Mesendoderm (in vitro differentiated cells): Measurements from ENCODE around the gene NXPH4.
A peak's percentile ranks its signal among the peaks of the same experiment; 100 is the strongest.

Experiments used
- DNase-seq: peaks from one replicate; pipeline ENCODE4 v3.0.0; 2013
- H2AK5ac ChIP-seq: 2 replicates; pipeline ENCODE4 v1.6.1; 2013; ENCODE audit warnings: low read length, inconsistent platforms
- H2BK120ac ChIP-seq: 2 replicates; pipeline ENCODE4 v1.6.1; 2013; ENCODE audit warnings: low read depth, mild to moderate bottlenecking, low read length, moderate library complexity, mixed read lengths
- H2BK15ac ChIP-seq: replicated peaks from 2 replicates; pipeline ENCODE4 v1.6.1; 2013; ENCODE audit warnings: low read depth, mild to moderate bottlenecking, moderate library complexity
- H2BK5ac ChIP-seq: 2 replicates; pipeline ENCODE4 v1.6.1; 2013; ENCODE audit warnings: low read length, inconsistent platforms
- H3K18ac ChIP-seq: 2 replicates; pipeline ENCODE4 v1.6.1; 2013; ENCODE audit warnings: mild to moderate bottlenecking, low read length, mixed read lengths
- H3K23ac ChIP-seq: one replicate; pipeline ENCODE4 v1.6.1; 2013; ENCODE audit warnings: low read length
- H3K27ac ChIP-seq: 2 replicates; pipeline ENCODE4 v1.5.1; 2013; ENCODE audit warnings: low read depth, mild to moderate bottlenecking, inconsistent platforms, low read length, moderate library complexity
- H3K27me3 ChIP-seq: 2 replicates; pipeline ENCODE4 v1.6.1; 2013; ENCODE audit warnings: low read length, control low read depth, mild to moderate bottlenecking, inconsistent platforms; ENCODE audit not compliant: insufficient read depth, poor library complexity
- H3K36me3 ChIP-seq: 2 replicates; pipeline ENCODE4 v1.6.1; 2013; ENCODE audit warnings: low read length, inconsistent platforms; ENCODE audit not compliant: control insufficient read depth, insufficient read depth
- H3K4ac ChIP-seq: one replicate; pipeline ENCODE4 v1.6.1; 2013; ENCODE audit warnings: low read depth, mild to moderate bottlenecking, low read length, moderate library complexity
- H3K4me1 ChIP-seq: 2 replicates; pipeline ENCODE4 v1.6.1; 2013; ENCODE audit warnings: low read depth, low read length, inconsistent platforms; ENCODE audit not compliant: control insufficient read depth
- H3K4me2 ChIP-seq: 2 replicates; pipeline ENCODE4 v1.6.1; 2013; ENCODE audit warnings: low read length
- H3K4me3 ChIP-seq: 2 replicates; pipeline ENCODE4 v1.5.1; 2013; ENCODE audit warnings: mild to moderate bottlenecking, low read length
- H3K56ac ChIP-seq: one replicate; pipeline ENCODE4 v1.6.1; 2013; ENCODE audit warnings: low read length
- H3K79me1 ChIP-seq: 2 replicates; pipeline ENCODE4 v1.6.1; 2013; ENCODE audit warnings: low read length, inconsistent platforms
- H3K79me2 ChIP-seq: 2 replicates; pipeline ENCODE4 v1.6.1; 2013; ENCODE audit warnings: mild to moderate bottlenecking, low read length; ENCODE audit not compliant: control insufficient read depth, insufficient read depth
- H3K9ac ChIP-seq: 2 replicates; pipeline ENCODE4 v1.6.1; 2013; ENCODE audit warnings: low read length, inconsistent platforms
- H4K5ac ChIP-seq: one replicate; pipeline ENCODE4 v1.6.1; 2013; ENCODE audit warnings: low read length
- H4K8ac ChIP-seq: one replicate; pipeline ENCODE4 v1.6.1; 2013; ENCODE audit warnings: low read depth, mild to moderate bottlenecking, control low read depth, low read length, moderate library complexity
- WGBS: extraction: QIAGEN DNeasy Blood & Tissue Kit; methylation state at CpG from one replicate; pipeline ENCODE4 v1.1.7; 2013; ENCODE audit warnings: low lambda C conversion rate, missing lambda C conversion rate; ENCODE audit not compliant: insufficient coverage; ENCODE audit errors: extremely low coverage; 5-methylcytosine and 5-hydroxymethylcytosine counted together

Gene NXPH4

DNA sequence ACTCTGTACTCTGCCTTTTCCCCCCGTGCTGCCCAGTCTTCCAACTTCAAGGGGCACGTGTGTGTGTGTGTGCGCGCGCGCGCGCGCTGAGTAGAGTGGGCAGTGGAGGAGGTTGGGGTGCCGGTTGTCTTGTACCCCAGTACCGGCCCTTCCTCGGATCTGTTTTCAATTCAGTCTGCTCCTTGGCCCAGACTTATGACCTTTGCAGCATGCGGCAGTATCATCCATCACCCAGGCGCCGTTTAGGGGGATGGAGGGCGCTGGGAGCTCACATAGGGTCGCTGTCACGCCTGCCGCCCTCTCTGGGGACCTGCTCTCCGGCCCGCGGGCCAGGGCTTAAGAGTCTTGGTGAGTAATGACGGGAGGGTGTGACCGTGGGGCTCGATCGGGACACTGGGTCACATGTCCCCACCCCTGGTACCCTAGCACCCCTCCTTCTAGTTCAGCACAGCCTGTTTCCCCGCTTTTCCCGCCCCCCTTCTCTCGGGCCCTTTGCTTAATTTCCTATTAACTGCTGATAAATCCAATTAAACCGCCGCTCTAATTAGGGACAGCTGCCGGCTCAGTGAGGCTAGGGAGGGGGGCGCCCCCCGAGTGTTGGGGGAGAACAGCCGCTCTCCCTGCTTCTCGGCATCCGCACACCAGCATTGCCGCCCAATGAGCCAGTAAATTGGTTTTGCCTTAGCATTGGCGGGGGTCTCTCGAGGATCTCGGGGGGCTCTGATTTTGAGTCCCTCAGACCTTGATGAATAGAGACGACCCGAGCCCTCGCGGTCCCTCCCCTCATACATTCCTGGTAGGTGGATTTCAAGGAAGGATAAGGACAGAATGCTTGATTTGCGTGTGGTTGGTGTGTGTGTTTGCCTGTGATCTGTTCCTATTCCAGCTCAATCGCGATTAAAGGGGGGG is 25.1 kb downstream of the NXPH4 start:
- no peak overlapping the region for H4K8ac ChIP-seq
- no peak overlapping the region for H3K56ac ChIP-seq
- H3K9ac ChIP-seq, result no peak overlapping the region
- no peak overlapping the region for H3K23ac ChIP-seq
- no peak overlapping the region for H4K5ac ChIP-seq
- no peaks in the 10 kb centered on the region for H3K79me2 ChIP-seq
- no peaks in the 10 kb centered on the region for H3K79me1 ChIP-seq
- no peak overlapping the region for H3K4me3 ChIP-seq
- H3K4ac ChIP-seq, result no peak overlapping the region
- no peak overlapping the region for H3K18ac ChIP-seq
- H2AK5ac ChIP-seq, result no peak overlapping the region
- no peak overlapping the region for H2BK120ac ChIP-seq
- H3K36me3 ChIP-seq, result no peaks in the 10 kb centered on the region
- no peak overlapping the region for H2BK15ac ChIP-seq
- no peak overlapping the region for H2BK5ac ChIP-seq
- WGBS, result no CpG with 5 or more reads among the region's 48 CpGs
- H3K4me1 ChIP-seq, result peaks cover 5% of the 10 kb centered on the region
- no peak overlapping the region for H3K27ac ChIP-seq
- no peak for DNase-seq
- no peak overlapping the region for H3K4me2 ChIP-seq
- peaks cover 38% of the 10 kb centered on the region for H3K27me3 ChIP-seq

DNA sequence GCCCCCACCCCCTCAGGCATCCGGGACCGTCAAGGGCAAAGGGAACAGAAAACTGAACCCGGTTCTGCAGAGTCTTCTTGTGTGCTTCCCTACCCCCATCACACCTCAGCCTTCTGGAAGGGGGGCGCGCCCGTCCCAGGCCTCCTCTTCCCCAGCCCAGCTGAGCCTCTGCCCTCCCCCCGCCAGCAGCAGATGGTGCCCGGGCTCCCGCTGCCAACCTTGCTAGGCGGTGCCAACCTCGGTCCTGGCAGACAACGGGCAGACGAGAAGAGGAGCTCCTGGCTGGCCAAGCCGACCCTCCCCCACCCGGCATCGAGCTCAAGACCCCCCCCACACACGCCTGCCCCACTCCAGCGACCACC is 25.7 kb downstream of the NXPH4 start:
- no peak overlapping the region for H4K8ac ChIP-seq
- H3K9ac ChIP-seq, result no peak overlapping the region
- no peaks in the 10 kb centered on the region for H3K36me3 ChIP-seq
- H3K23ac ChIP-seq, result no peak overlapping the region
- no CpG with 5 or more reads among the region's 18 CpGs for WGBS
- H3K4me2 ChIP-seq, result no peak overlapping the region
- no peak overlapping the region for H4K5ac ChIP-seq
- no peak overlapping the region for H3K27ac ChIP-seq
- H3K27me3 ChIP-seq, result peaks cover 31% of the 10 kb centered on the region
- H3K4me3 ChIP-seq, result no peak overlapping the region
- no peak for DNase-seq
- H3K18ac ChIP-seq, result no peak overlapping the region
- no peak overlapping the region for H2BK15ac ChIP-seq
- no peak overlapping the region for H2AK5ac ChIP-seq
- H3K79me1 ChIP-seq, result no peaks in the 10 kb centered on the region
- H3K4ac ChIP-seq, result no peak overlapping the region
- H3K79me2 ChIP-seq, result no peaks in the 10 kb centered on the region
- no peak overlapping the region for H2BK5ac ChIP-seq
- H3K4me1 ChIP-seq, result peaks cover 5% of the 10 kb centered on the region
- no peak overlapping the region for H2BK120ac ChIP-seq
- no peak overlapping the region for H3K56ac ChIP-seq

DNA sequence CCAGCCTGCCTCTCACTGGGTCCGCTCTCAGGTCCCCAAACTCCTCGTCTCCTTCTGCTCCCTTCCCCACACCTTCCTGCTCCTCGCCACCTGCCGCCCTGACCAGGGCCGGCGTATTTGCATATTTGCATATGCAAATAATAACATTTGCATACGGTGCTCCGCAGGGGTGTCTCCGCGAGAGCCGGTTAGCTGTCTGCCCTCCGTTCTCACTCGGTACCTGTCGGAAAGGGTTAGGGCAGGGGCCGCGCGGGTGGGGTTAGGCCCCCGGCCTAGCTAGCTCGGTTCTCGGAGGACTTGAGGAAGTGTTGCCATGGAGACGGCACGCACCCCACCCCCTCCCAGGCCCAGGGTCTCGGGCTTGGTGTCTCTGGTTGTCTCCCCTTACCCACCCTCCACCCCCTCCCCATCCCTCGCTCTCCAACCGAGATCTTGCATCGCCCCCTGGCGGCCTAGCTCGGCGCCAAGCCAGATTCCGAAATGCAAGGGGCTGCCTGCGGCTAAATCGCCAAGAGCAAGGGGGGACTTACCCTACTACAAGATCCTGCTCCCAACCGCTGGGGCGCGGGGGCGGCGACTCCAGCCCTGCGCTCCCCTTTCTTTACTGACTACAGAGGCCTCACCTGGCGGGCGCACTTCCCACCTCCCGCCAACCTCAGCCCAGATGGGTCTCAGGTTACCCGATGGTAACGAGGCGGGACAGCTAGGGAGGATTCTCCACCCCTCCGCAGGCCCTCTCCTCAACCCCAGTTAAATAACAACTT is 26.3 kb downstream of the NXPH4 start:
- H2BK5ac ChIP-seq, result no peak overlapping the region
- peak overlapping the region; percentile 85 for H3K56ac ChIP-seq
- H3K18ac ChIP-seq, result peak overlapping the region; percentile 44
- peak; percentile 95 for DNase-seq
- H3K23ac ChIP-seq, result no peak overlapping the region
- H3K79me2 ChIP-seq, result no peaks in the 10 kb centered on the region
- H4K8ac ChIP-seq, result no peak overlapping the region
- no peaks in the 10 kb centered on the region for H3K36me3 ChIP-seq
- no CpG with 5 or more reads among the region's 45 CpGs for WGBS
- peaks cover 25% of the 10 kb centered on the region for H3K27me3 ChIP-seq
- no peak overlapping the region for H2BK120ac ChIP-seq
- H3K4me1 ChIP-seq, result peaks cover 5% of the 10 kb centered on the region
- no peak overlapping the region for H3K4ac ChIP-seq
- no peak overlapping the region for H2BK15ac ChIP-seq
- H3K27ac ChIP-seq, result no peak overlapping the region
- no peak overlapping the region for H2AK5ac ChIP-seq
- H3K79me1 ChIP-seq, result no peaks in the 10 kb centered on the region
- peak overlapping the region; percentile 1 for H3K4me3 ChIP-seq
- peak overlapping the region; percentile 84 for H3K4me2 ChIP-seq
- H3K9ac ChIP-seq, result peak overlapping the region; percentile 71
- no peak overlapping the region for H4K5ac ChIP-seq

DNA sequence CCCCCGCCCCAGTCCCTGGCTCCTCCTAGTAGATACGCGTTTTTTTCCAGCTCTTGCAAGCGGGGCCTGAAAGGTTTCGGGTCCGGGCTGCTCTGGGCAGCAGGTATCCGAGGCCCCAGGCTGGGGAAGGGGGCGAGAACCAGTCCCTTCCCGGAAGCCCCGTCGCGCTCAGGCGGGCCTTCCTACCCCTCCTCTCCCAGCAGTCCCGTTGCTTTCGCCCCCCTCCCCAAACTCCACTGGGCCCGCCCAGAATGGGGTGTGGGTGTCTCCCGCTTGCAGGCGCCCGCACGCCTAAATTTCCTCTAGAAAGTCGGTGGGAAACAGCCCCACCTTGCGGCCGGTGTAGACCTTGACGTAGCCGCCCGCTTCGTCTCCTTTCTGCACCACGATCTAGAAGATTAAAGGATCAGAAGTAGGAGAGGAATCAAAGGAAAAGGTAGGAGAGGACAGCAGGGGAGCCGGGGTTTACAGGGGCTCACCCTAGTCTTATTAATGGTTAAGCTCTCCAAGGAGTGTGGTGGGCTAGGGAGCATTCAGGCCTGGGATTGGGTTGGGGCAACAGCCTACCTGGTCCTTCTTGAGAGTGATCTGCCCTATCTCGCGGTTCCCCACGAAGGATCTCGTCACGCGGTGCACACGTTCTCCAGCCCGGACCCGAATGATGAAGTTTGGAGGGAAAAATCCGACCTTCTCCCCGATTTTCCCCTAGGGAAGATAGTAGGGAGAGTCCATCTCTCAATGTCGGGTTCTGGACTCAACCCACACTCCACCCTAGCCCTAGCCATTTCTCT is 27.1 kb downstream of the NXPH4 start:
- Histone ChIP-seq H4K8ac (no peak overlapping the region), H2AK5ac (no peak overlapping the region), H3K18ac (peak overlapping the region; percentile 44), H2BK120ac (no peak overlapping the region), H2BK15ac (no peak overlapping the region), H3K4me2 (peak overlapping the region; percentile 20), H3K36me3 (no peaks in the 10 kb centered on the region), H3K9ac (peak overlapping the region; percentile 21), H3K79me2 (no peaks in the 10 kb centered on the region), H3K27ac (no peak overlapping the region), H3K4ac (no peak overlapping the region), H4K5ac (no peak overlapping the region), H3K27me3 (peaks cover 22% of the 10 kb centered on the region), H3K79me1 (no peaks in the 10 kb centered on the region), H3K56ac (peak overlapping the region; percentile 43), H3K4me3 (no peak overlapping the region), H3K23ac (no peak overlapping the region), H2BK5ac (no peak overlapping the region), H3K4me1 (peaks cover 5% of the 10 kb centered on the region)
- peak; percentile 92 for DNase-seq
- WGBS, result no CpG with 5 or more reads among the region's 41 CpGs

DNA sequence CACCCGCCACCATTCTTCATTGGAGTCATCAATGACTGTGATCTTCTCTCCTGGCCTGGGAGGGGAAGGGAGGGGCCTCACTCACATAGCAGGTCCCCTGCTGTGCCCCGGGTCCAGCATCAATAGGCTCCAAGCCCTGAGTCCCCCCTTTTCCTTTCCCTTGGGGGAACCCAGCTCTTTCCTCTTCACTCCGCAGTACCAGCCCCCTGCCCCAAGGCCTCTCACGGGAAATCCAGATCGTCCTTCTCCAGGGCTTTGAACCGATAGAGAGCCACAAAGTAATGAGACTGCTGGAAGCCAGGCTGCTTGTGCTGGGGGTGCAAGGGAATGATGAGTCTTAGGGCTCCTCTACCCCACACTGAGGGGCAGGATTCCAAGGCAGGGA is 27.7 kb downstream of the NXPH4 start:
- no CpG with 5 or more reads among the region's 6 CpGs for WGBS
- no peak overlapping the region for H4K5ac ChIP-seq
- H2BK15ac ChIP-seq, result no peak overlapping the region
- no peak overlapping the region for H3K23ac ChIP-seq
- H3K4me1 ChIP-seq, result peaks cover 5% of the 10 kb centered on the region
- H4K8ac ChIP-seq, result no peak overlapping the region
- H2BK5ac ChIP-seq, result no peak overlapping the region
- H3K9ac ChIP-seq, result no peak overlapping the region
- no peaks in the 10 kb centered on the region for H3K79me2 ChIP-seq
- no peak overlapping the region for H3K18ac ChIP-seq
- H3K4me2 ChIP-seq, result no peak overlapping the region
- no peaks in the 10 kb centered on the region for H3K79me1 ChIP-seq
- no peak overlapping the region for H3K56ac ChIP-seq
- no peak overlapping the region for H2BK120ac ChIP-seq
- DNase-seq, result no peak
- H3K27me3 ChIP-seq, result peaks cover 22% of the 10 kb centered on the region
- H3K27ac ChIP-seq, result no peak overlapping the region
- no peak overlapping the region for H3K4me3 ChIP-seq
- no peaks in the 10 kb centered on the region for H3K36me3 ChIP-seq
- no peak overlapping the region for H3K4ac ChIP-seq
- H2AK5ac ChIP-seq, result no peak overlapping the region
